Measurements from ENCODE around the gene SH3GLB2.

SH3GLB2 gene

DNA sequence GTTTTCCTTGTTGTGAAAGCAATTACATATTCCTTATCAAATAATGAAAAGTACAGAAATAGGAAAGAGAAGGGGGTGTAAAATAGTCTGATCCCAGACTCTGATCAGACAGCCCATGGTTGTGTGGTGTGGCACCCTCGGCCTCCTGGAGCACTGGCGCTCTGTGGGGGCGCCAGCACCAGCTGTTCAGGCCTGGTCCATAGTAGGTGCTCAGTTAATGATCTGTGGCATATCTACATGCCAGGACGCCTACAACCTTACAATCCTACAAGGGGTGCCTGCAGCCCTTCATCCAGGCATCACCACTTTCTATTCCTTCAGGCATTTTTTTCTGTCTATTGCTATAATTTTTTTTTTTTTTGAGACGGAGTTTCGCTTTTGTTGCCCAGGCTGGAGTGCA lies 24.9 kb upstream of the SH3GLB2 start:
- DNase-seq (ENCODE audit: low read depth), result no peak
- TF ChIP-seq, protein P1, sequence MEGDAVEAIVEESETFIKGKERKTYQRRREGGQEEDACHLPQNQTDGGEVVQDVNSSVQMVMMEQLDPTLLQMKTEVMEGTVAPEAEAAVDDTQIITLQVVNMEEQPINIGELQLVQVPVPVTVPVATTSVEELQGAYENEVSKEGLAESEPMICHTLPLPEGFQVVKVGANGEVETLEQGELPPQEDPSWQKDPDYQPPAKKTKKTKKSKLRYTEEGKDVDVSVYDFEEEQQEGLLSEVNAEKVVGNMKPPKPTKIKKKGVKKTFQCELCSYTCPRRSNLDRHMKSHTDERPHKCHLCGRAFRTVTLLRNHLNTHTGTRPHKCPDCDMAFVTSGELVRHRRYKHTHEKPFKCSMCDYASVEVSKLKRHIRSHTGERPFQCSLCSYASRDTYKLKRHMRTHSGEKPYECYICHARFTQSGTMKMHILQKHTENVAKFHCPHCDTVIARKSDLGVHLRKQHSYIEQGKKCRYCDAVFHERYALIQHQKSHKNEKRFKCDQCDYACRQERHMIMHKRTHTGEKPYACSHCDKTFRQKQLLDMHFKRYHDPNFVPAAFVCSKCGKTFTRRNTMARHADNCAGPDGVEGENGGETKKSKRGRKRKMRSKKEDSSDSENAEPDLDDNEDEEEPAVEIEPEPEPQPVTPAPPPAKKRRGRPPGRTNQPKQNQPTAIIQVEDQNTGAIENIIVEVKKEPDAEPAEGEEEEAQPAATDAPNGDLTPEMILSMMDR (IDR thresholded peaks at IDR 0.05; ENCODE audit: low read depth, low read length, missing control alignments), result no peak
- no peak overlapping the region for H3K4me3 ChIP-seq (ENCODE audit: low read depth, low read length)

DNA sequence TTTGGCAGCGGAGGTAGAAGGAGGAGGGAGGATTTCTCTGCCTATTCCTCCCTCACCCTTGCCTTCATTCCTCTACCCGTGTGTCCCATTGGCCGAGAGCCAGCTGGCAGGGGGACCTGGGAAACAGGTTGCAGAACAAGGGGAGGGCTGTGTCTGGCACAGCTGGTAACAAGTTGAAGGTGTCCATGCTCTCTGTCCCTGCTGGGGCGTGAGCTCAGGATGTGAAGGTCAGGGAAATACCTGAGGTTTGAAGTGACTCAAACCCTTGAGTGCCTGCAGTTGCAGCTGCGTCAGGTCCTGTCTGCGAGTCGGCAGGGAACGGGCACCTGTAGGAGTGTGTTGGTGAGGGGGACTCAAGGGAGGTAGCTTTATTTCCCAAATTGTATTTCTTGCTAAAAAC lies 24.5 kb upstream of the SH3GLB2 start:
- no peak for DNase-seq (ENCODE audit: low read depth)
- TF ChIP-seq, protein P1 (IDR thresholded peaks at IDR 0.05; ENCODE audit: low read depth, low read length, missing control alignments), result no peak
- no peak overlapping the region for H3K4me3 ChIP-seq (ENCODE audit: low read depth, low read length)

DNA sequence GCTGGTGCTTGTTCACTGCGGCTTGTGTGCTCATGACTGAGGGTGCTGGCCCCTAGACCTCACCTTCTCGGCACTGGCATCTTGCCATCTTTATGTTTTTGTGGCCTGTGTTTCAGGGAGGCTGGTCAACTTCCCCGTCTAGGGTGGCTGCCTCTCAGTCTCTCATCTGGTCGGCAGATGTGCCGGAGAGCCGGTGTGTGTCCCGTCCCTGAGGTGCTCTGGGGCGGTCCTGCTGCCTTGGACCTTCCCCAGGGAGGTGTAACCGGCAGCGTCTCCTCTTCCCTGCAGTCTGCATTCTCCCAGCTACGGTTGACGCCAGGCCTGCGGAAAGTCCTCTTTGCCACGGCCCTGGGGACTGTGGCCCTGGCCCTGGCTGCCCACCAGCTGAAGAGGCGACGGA lies 13.9 kb upstream of the SH3GLB2 start:
- TF ChIP-seq, protein P1 (IDR thresholded peaks at IDR 0.05; ENCODE audit: low read depth, low read length, missing control alignments), result no peak
- DNase-seq (ENCODE audit: low read depth), result no peak
- no peak overlapping the region for H3K4me3 ChIP-seq (ENCODE audit: low read depth, low read length)

DNA sequence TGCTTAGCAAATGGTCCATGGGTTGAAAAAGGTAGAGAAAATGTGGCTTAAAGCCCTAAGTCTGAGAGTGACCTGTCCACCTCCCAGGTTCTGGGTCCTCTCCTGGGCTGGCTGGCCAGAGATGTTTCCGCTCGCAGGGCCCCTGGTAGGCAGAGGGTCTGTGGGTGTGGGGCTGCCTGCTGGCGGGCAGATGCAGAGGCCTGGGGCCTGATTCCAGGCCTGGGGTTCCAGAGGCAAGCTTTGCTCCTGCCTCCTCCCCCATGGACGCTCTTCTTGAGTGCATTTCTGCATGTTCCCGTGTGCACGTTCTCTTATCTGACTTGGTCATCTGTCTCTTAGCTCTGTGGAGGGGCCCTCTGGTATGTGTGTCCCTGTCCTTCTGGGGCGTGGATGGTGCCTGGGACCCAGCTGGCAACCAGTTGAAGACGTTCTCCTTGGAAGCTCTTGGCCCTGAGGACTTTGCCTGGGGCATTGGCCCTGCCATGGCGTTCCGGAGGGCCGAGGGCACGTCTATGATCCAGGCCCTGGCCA lies 12.0 kb upstream of the SH3GLB2 start:
- DNase-seq (ENCODE audit: low read depth), result no peak
- no peak overlapping the region for H3K4me3 ChIP-seq (ENCODE audit: low read depth, low read length)
- TF ChIP-seq, protein P1 (IDR thresholded peaks at IDR 0.05; ENCODE audit: low read depth, low read length, missing control alignments), result no peak

DNA sequence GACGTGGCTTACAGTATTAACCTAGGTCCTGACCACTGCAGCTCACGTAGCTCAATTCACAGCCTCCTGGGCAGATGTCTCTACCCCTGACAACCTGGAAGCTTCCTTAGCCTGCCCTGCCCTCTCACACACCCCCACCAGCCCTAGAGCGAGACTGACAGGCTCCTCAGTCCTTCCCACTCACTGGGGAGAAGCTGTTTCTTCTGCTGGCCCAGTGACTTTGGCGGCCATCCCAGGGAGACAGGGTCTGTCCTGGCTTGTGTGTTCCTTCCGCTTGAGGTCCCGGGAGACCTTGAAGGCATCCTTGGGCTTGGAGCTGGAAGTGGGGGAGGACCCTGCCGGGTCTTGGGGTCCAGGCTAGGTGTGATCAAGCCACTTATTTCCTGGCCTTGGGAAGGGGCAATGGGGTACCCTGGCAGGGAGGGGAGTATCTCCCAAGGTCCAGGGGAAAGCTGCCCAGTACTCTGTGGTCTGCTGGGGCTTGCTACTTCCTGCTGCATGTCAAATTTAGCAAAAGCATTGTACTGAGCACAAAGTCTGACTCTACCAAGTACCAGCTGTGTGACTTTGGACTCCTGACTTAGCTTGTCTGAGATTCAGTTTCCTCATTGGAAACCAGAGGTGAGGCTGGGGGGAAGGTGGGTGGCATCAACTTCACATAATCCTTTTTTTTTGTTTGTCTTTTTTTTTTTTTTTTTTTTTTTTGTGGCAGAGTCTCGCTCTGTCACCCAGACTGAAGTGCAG lies 10.2 kb upstream of the SH3GLB2 start:
- TF ChIP-seq, protein P1 (IDR thresholded peaks at IDR 0.05; ENCODE audit: low read depth, low read length, missing control alignments), result no peak
- no peak overlapping the region for H3K4me3 ChIP-seq (ENCODE audit: low read depth, low read length)
- no peak for DNase-seq (ENCODE audit: low read depth)

DNA sequence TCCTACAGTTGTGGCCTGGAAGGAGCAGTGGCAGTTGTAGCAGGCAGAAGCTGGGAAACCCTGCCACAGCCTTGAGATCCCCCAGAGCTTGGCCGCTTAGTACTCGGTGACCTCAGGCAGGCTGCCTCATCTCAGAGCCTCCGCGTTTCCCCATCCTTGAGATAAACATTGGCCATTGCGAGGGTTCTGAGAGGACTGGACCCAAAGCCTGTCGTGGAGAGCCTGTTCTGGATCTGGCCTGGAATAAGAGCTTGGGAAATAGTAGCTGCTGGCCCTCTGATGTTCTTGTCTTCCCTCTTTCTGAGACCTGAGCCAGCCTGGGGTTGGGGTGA lies 9.6 kb upstream of the SH3GLB2 start:
- no peak for DNase-seq (ENCODE audit: low read depth)
- TF ChIP-seq, protein P1 (IDR thresholded peaks at IDR 0.05; ENCODE audit: low read depth, low read length, missing control alignments), result no peak
- H3K4me3 ChIP-seq (ENCODE audit: low read depth, low read length), result peak overlapping the region; percentile 75

Data from GM12864 (cell line).